Karpas-422 (cell line): Measurements from ENCODE around the gene SERPINB8. TPM values are rescaled to one million over a fixed set of nuclear protein-coding genes. Genes with fewer than 3 reads are reported as not detected.
A peak's percentile ranks its signal among the peaks of the same experiment; 100 is the strongest.
"Not testable (repeated sequence)": the region's sequence is repeated elsewhere in the genome, so short reads cannot be mapped to it uniquely, and the experiment has no call there.

ENCODE experiments used
- DNase-seq: peaks from one replicate; pipeline ENCODE4 v3.0.0-alpha.2; 2015
- H2AFZ ChIP-seq: fragments of 200-600 bp; sonication (generic); 2 replicates; pipeline ENCODE4 v1.6.1; 2014; ENCODE audit warnings: antibody characterized with exemption, low read length, mixed read lengths
- H3K27ac ChIP-seq: fragments of 200-600 bp; sonication (generic); 2 replicates; pipeline ENCODE4 v1.5.1; 2014; ENCODE audit warnings: mild to moderate bottlenecking, low read length, moderate library complexity
- H3K27me3 ChIP-seq: fragments of 200-600 bp; sonication (generic); 2 replicates; pipeline ENCODE4 v1.6.1; 2014; ENCODE audit warnings: low read length, mixed read lengths
- H3K36me3 ChIP-seq: fragments of 200-600 bp; sonication (generic); 2 replicates; pipeline ENCODE4 v1.6.1; 2014; ENCODE audit warnings: low read length, mixed read lengths; ENCODE audit not compliant: insufficient read depth
- H3K4me1 ChIP-seq: fragments of 200-600 bp; sonication (generic); 2 replicates; pipeline ENCODE4 v1.6.1; 2014; ENCODE audit warnings: mild to moderate bottlenecking, low read length, mixed read lengths
- H3K4me2 ChIP-seq: fragments of 200-600 bp; sonication (generic); 2 replicates; pipeline ENCODE4 v1.6.1; 2014; ENCODE audit warnings: low read length, low read depth, mild to moderate bottlenecking; ENCODE audit not compliant: poor library complexity, severe bottlenecking
- H3K4me3 ChIP-seq: fragments of 200-600 bp; sonication (generic); 2 replicates; pipeline ENCODE4 v1.5.1; 2014; ENCODE audit warnings: mild to moderate bottlenecking, antibody characterized with exemption, low read length, mixed read lengths
- H3K79me2 ChIP-seq: fragments of 200-600 bp; sonication (generic); 2 replicates; pipeline ENCODE4 v1.6.1; 2014; ENCODE audit warnings: mild to moderate bottlenecking, low read length, mixed read lengths
- H3K9ac ChIP-seq: fragments of 200-600 bp; sonication (generic); 2 replicates; pipeline ENCODE4 v1.6.0; 2014; ENCODE audit warnings: low read length
- H3K9me2 ChIP-seq: fragments of 200-600 bp; sonication (generic), shearing (Covaris generic); replicated peaks from 2 replicates; pipeline ENCODE4 v1.6.0; 2014; ENCODE audit warnings: mild to moderate bottlenecking, low read length, moderate library complexity; ENCODE audit not compliant: insufficient read depth
- H3K9me3 ChIP-seq: fragments of 300-700, 200-600 bp; sonication (generic); 2 replicates; pipeline ENCODE4 v1.6.1; 2014; ENCODE audit warnings: low read length, mixed read lengths
- H4K20me1 ChIP-seq: fragments of 200-600 bp; sonication (generic); 2 replicates; pipeline ENCODE4 v1.6.1; 2014; ENCODE audit warnings: mild to moderate bottlenecking, antibody characterized with exemption, low read length, low read depth; ENCODE audit not compliant: insufficient read depth
- total RNA-seq: library from RNA; depleted of rRNA; stranded (reverse); fragments of >200 nt; shearing (Covaris generic); gene quantifications from 2 replicates; pipeline ENCODE4 v1.2.3, GENCODE V29; 2014; ENCODE audit warnings: low replicate concordance

SERPINB8 gene
- total RNA-seq, 1 experiment from 2014 or later, result 4.1 TPM

DNA sequence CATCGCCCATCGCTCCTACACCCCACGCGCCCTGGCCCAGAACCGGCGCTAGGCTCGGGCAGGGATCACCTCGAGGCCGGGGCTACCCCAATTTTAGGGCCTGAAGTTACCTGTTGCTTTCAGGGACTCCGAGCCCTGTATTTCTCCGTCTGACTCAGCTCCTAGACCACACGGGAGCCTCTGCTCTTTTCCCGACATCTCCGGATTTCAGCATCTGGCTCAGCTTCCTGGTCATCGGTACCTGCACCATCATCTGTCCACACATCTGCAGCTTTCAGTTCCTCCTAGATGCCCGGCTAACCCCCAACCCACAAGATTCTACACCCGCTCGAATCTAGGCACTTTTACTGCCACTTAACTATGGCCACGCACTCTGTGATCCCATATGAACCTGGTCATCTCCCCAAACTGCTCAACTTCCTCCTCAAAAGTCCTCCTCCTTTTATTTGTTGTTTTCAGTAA is 32.9 kb upstream of the SERPINB8 start:
- Histone ChIP-seq H3K9me2 (no peaks in the 10 kb centered on the region), H3K79me2 (no peaks in the 10 kb centered on the region), H3K4me2 (peak overlapping the region; percentile 89), H3K27ac (no peak overlapping the region), H4K20me1 (no peaks in the 10 kb centered on the region), H3K27me3 (0 out of 2 replicates have a peak, but pooled peaks cover 3% of the 10 kb centered on the region), H2AFZ (peak overlapping the region; percentile 98), H3K9me3 (no peaks in the 10 kb centered on the region), H3K9ac (peak overlapping the region; percentile 66), H3K4me3 (peak overlapping the region; percentile 69), H3K36me3 (no peaks in the 10 kb centered on the region), H3K4me1 (peaks cover 14% of the 10 kb centered on the region)
- no peak for DNase-seq

DNA sequence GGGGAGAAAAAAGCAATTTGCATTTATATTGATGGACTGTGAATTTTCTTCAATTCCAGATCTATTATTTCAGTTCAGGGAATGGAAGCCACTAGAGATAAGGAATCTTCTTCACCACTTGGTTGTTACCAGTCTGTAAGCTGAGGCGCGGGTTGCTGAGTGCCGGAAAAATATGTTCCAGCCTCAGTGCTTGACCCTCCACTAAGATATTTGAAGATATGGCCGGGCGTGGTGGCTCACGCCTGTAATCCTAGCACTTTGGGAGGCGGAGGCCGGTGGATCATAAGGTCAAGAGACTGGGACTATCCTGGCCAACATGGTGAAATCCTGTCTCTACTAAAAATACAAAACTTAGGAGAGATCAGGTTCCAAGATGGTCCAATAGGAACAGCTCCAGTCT is 29.9 kb upstream of the SERPINB8 start:
- H3K4me2 ChIP-seq, result no peak overlapping the region
- no peak overlapping the region for H3K9ac ChIP-seq
- H3K27ac ChIP-seq, result no peak overlapping the region
- peaks cover 14% of the 10 kb centered on the region for H3K4me1 ChIP-seq
- no peak for DNase-seq
- no peaks in the 10 kb centered on the region for H3K9me2 ChIP-seq
- H4K20me1 ChIP-seq, result no peaks in the 10 kb centered on the region
- no peaks in the 10 kb centered on the region for H3K79me2 ChIP-seq
- 0 out of 2 replicates have a peak, but pooled peaks cover 3% of the 10 kb centered on the region for H3K27me3 ChIP-seq
- no peak overlapping the region for H2AFZ ChIP-seq
- H3K4me3 ChIP-seq, result no peak overlapping the region
- no peaks in the 10 kb centered on the region for H3K9me3 ChIP-seq
- H3K36me3 ChIP-seq, result no peaks in the 10 kb centered on the region

DNA sequence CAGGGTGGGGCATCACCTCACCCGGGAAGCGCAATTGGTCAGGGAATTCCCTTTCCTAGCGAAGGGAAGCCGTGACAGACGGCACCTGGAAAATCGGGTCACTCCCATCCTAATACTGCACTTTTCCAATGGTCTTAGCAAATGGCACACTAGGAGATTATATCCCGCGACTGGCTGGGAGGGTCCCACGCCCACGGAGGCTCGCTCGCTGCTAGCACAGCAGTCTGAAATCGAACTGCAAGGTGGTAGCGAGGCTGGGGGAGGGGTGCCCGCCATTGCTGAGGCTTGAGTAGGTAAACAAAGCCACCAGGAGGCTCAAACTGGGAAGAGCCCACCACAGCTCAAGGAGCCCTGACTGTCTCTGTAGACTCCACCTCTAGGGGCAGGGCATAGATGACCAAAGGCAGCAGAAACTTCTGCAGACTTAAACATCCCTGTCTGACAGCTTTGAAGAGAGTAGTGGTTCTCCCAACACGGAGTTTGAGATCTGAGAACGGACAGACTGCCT is 29.3 kb upstream of the SERPINB8 start:
- H3K27me3 ChIP-seq, H3K4me3 ChIP-seq, H3K4me2 ChIP-seq, H3K9me2 ChIP-seq, H3K36me3 ChIP-seq, DNase-seq, H3K9me3 ChIP-seq, H2AFZ ChIP-seq, H3K79me2 ChIP-seq, H4K20me1 ChIP-seq, H3K9ac ChIP-seq, H3K27ac ChIP-seq: not testable (repeated sequence)
- H3K4me1 ChIP-seq, result peaks cover 14% of the 10 kb centered on the region

DNA sequence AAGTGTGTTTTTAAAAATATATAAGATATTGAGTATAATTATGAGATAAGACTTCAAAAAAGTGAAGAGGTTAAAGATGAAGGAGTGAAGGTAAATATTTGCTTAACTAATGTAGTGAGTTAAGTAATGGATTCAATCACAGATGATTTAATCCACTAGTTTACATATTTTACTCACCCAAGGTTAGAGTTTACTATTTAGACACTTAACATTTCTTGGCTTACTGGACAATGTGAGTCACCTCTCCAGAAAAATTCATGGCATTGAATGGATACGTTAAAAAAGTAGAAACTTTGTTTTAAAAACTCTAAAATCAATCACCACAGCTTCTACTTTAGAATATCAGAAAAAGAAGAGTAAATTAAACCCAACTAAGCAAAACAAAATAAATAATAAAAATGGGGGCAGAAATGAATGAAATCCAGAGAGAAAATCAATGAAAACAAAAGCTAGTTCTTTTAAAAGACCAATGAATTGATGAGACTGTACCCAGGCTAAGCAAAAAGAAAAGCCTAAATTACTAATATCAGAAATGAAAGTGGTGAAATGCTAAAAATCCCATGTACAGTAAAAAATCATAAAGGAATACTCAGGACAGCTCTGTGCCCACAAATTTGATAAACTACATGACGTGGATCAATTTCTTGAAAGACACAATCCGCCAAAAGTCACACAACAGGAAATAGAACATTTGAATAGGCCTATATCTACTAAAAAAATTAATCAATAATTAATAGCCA is 22.7 kb upstream of the SERPINB8 start:
- H3K9me3 ChIP-seq, result no peaks in the 10 kb centered on the region
- no peak overlapping the region for H3K9ac ChIP-seq
- H3K79me2 ChIP-seq, result no peaks in the 10 kb centered on the region
- no peak for DNase-seq
- H4K20me1 ChIP-seq, result no peaks in the 10 kb centered on the region
- no peak overlapping the region for H2AFZ ChIP-seq
- H3K27ac ChIP-seq, result no peak overlapping the region
- no peak overlapping the region for H3K4me2 ChIP-seq
- no peaks in the 10 kb centered on the region for H3K27me3 ChIP-seq
- H3K4me3 ChIP-seq, result no peak overlapping the region
- H3K9me2 ChIP-seq, result no peaks in the 10 kb centered on the region
- H3K36me3 ChIP-seq, result no peaks in the 10 kb centered on the region
- H3K4me1 ChIP-seq, result peaks cover 9% of the 10 kb centered on the region

DNA sequence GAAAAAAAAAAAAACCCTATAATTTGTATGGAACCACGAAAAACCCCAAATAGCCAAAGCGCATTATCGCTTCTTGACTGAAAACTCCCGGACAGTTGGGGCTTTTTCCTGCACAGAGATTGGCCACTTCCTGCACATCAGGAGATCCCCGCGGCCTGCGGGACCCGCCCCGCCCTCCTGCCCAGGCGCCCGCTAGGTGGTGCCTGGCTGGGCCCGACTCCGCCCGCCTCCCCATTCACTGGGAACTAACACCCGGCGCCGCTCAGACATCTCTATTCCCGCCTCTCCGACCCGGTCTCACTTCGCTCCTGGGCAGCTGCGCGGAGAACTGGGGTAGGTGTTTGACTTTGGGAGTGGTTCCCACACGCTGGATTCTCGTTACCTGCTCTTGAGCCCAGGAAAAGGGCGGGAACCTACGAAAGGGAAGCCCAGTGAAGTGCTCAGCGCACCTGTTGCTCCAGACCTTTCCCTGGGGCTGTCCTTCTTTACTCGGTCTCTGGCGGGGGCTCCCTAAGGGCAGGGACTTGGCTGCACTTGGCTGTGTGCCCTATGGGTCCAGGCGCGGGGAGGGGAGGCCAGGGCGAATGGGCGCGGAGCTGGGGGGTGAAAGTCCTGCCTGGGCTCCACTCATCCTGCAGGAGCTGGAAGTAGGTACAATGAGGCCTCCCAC is 20.7 kb upstream of the SERPINB8 start, which contains the start of gene HMSD:
TSS of gene HMSD (plus strand) at position 234 of the 670 bp plus-strand sequence. CDS start 4,155 bp downstream, outside the sequence.
- H3K9me3 ChIP-seq, result no peaks in the 10 kb centered on the region
- H3K4me2 ChIP-seq, result peak within 1 kb of the TSS; percentile 56
- DNase-seq, result peak; percentile 51
- H4K20me1 ChIP-seq, result no peaks in the 10 kb centered on the region
- no peak within 1 kb of the TSS for H3K27ac ChIP-seq
- peak within 1 kb of the TSS; percentile 33 for H3K9ac ChIP-seq
- H3K9me2 ChIP-seq, result no peaks in the 10 kb centered on the region
- no peaks in the 10 kb centered on the region for H3K79me2 ChIP-seq
- H3K36me3 ChIP-seq, result no peaks in the 10 kb centered on the region
- peak within 1 kb of the TSS; percentile 46; the same call in 1 of the 2 replicates for H3K4me3 ChIP-seq
- no peaks in the 10 kb centered on the region for H3K27me3 ChIP-seq
- peaks cover 9% of the 10 kb centered on the region for H3K4me1 ChIP-seq
- H2AFZ ChIP-seq, result peak within 1 kb of the TSS; percentile 69; the same call in 1 of the 2 replicates

DNA sequence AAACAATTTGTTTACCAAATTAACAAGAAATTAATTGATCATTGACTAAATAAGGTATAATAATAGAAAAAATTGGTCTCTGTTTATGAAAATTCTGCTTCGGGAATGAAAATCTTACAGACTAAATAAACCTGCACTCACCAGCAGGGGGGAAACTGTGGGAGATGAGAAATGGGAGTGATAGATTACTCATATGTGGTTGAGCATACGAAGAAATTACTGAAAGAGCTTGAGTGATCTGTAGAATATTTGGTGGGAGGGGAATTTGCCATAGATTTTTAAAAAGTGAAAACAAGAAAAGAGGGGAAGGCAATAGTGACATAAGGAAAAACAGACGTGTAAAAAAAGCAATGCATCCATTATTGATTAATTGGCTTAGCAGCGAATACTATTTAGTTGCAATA is 18.6 kb upstream of the SERPINB8 start:
- no peaks in the 10 kb centered on the region for H4K20me1 ChIP-seq
- H3K9me2 ChIP-seq, result no peaks in the 10 kb centered on the region
- H3K4me1 ChIP-seq, result peaks cover 9% of the 10 kb centered on the region
- no peaks in the 10 kb centered on the region for H3K27me3 ChIP-seq
- no peak overlapping the region for H3K9ac ChIP-seq
- no peak for DNase-seq
- no peak overlapping the region for H3K4me3 ChIP-seq
- H2AFZ ChIP-seq, result no peak overlapping the region
- H3K36me3 ChIP-seq, result no peaks in the 10 kb centered on the region
- no peak overlapping the region for H3K27ac ChIP-seq
- H3K9me3 ChIP-seq, result no peaks in the 10 kb centered on the region
- no peak overlapping the region for H3K4me2 ChIP-seq
- H3K79me2 ChIP-seq, result no peaks in the 10 kb centered on the region

DNA sequence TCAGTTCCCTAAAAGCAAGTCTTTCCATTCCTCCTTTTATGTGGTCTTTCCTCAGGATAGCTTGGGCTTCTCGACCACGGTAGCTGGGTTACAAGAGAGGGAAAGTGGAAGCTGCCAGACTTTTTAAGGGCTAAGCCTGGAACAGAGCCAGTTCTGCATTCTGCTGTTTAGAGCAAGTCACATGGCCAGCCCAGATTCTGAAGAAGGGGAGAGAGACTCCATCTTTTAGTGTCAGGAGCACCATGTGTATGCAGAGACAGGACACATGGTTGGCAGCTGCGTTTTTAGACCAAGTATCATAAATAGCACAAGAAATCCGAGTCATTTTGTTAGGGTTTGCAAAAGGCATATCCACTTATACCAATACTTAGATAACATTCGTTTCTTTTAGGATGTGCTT is 16.1 kb upstream of the SERPINB8 start:
- H3K79me2 ChIP-seq, result no peaks in the 10 kb centered on the region
- H3K9me3 ChIP-seq, result no peaks in the 10 kb centered on the region
- no peak overlapping the region for H2AFZ ChIP-seq
- H3K4me1 ChIP-seq, result peaks cover 7% of the 10 kb centered on the region
- no peak for DNase-seq
- no peak overlapping the region for H3K27ac ChIP-seq
- H3K9ac ChIP-seq, result no peak overlapping the region
- H3K27me3 ChIP-seq, result no peaks in the 10 kb centered on the region
- no peak overlapping the region for H3K4me2 ChIP-seq
- H3K4me3 ChIP-seq, result no peak overlapping the region
- H3K9me2 ChIP-seq, result no peaks in the 10 kb centered on the region
- H4K20me1 ChIP-seq, result no peaks in the 10 kb centered on the region
- no peaks in the 10 kb centered on the region for H3K36me3 ChIP-seq

DNA sequence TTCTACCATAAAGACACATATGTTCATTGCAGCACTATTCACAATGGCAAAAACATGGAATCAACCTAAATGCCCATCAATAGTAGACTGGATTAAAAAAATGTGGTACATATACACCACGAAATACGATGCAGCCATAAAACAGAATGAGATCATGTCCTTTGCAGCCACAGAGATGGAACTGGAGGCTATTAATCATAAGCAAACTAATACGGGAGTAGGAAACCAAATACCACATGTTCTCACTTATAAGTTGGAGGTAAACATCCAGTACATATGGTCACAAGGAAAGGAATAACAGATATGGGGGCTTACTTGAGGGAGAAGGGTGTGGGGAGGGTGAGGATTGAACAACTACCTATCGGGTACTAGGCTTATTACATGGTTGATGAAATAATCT is 13.1 kb upstream of the SERPINB8 start:
- Histone ChIP-seq H3K9me2 (no peaks in the 10 kb centered on the region), H3K27ac (no peak overlapping the region), H3K4me2 (no peak overlapping the region), H3K9ac (no peak overlapping the region), H3K4me1 (no peaks in the 10 kb centered on the region), H3K36me3 (no peaks in the 10 kb centered on the region), H3K27me3 (no peaks in the 10 kb centered on the region), H3K4me3 (no peak overlapping the region), H4K20me1 (no peaks in the 10 kb centered on the region), H2AFZ (no peak overlapping the region), H3K79me2 (no peaks in the 10 kb centered on the region), H3K9me3 (no peaks in the 10 kb centered on the region)
- no peak for DNase-seq
